Astrocyte of the spinal cord (primary cell): ENCODE data around the gene ZDHHC22.

Experiments
- DNase-seq: peaks from one replicate; pipeline ENCODE4 v3.0.0; 2011; ENCODE audit warnings: low read depth, low spot score
- H3K4me3 ChIP-seq: 2 replicates; pipeline ENCODE4 v1.5.1; 2011; ENCODE audit warnings: low read depth, mild to moderate bottlenecking, low read length, moderate library complexity
- CTCF ChIP-seq: IDR thresholded peaks from 2 replicates; pipeline ENCODE4 v1.5.1; 2012; ENCODE audit warnings: low read depth, mild to moderate bottlenecking, low read length, inconsistent platforms
- in situ Hi-C: cut with HindIII; loops from 2 replicates; pipeline ENCODE4 v1.10.0; 2017; ENCODE audit warnings: low sequenced_read_pairs

ZDHHC22 gene

GRCh38 chr14:77099425-77100167 lies 42.0 kb downstream of the ZDHHC22 start:
- H3K4me3 ChIP-seq, result no peak overlapping the region
- peak; percentile 71 for DNase-seq
- in situ Hi-C loops, result no loop called here
- no peak for TF ChIP-seq CTCF

- DNase-seq, result no peak
- no peak for TF ChIP-seq CTCF
- in situ Hi-C loops, result no loop called here
- peak overlapping the region; percentile 100 for H3K4me3 ChIP-seq
These were observed 42.9 kb downstream of the ZDHHC22 start for GRCh38 chr14:77098529-77099353.

GRCh38 chr14:77097700-77098528 lies 43.7 kb downstream of the ZDHHC22 start, which contains the start of gene CIPC:
Gene CIPC (plus strand): TSS chr14:77098258. CDS start chr14:77105709, 7,451 bp downstream.
- peak; percentile 99 for DNase-seq
- peak within 1 kb of the TSS; percentile 100 for H3K4me3 ChIP-seq
- no peak for TF ChIP-seq CTCF
- in situ Hi-C loops, result no loop called here

GRCh38 chr14:77097006-77097699 lies 44.4 kb downstream of the ZDHHC22 start:
- DNase-seq, result peak; percentile 45
- TF ChIP-seq CTCF, result no peak
- H3K4me3 ChIP-seq, result peak overlapping the region; percentile 100
- in situ Hi-C loops, result no loop called here

- no peak overlapping the region for H3K4me3 ChIP-seq
- peak; percentile 79 for DNase-seq
- TF ChIP-seq CTCF, result peak; percentile 86
- in situ Hi-C loops, result no loop called here
These were observed 46.8 kb downstream of the ZDHHC22 start for GRCh38 chr14:77094672-77095284.
